Astrocyte (in vitro differentiated cells and primary cell): Measurements from ENCODE around the gene MST1. TPM values are rescaled to one million over a fixed set of nuclear protein-coding genes. Genes with fewer than 3 reads are reported as not detected.

ENCODE experiments used
- DNase-seq: peaks from one replicate; pipeline ENCODE4 v3.0.0-alpha.2; 2010; ENCODE audit warnings: low read depth
- FAIRE-seq: peaks from 2 replicates; lab custom pipeline; 2011; peaks lifted over from hg19 to GRCh38; lab: Jason Lieb, UNC
- H2AFZ ChIP-seq: 2 replicates; pipeline ENCODE4 v1.6.0; 2012; ENCODE audit warnings: low read depth, low read length, inconsistent platforms
- H3K27ac ChIP-seq: 2 replicates; pipeline ENCODE4 v1.5.1; 2011; ENCODE audit warnings: low read depth, low read length, inconsistent platforms
- H3K27me3 ChIP-seq: 2 replicates; pipeline ENCODE4 v1.6.0; 2011; ENCODE audit warnings: low read length, inconsistent platforms; ENCODE audit not compliant: insufficient read depth
- H3K36me3 ChIP-seq: 2 replicates; pipeline ENCODE4 v1.5.1; 2011; ENCODE audit warnings: low read length, inconsistent platforms; ENCODE audit not compliant: insufficient read depth
- H3K4me1 ChIP-seq: 2 replicates; pipeline ENCODE4 v1.5.1; 2011; ENCODE audit warnings: low read length, inconsistent platforms; ENCODE audit not compliant: insufficient read depth
- H3K4me2 ChIP-seq: 2 replicates; pipeline ENCODE4 v1.6.0; 2012; ENCODE audit warnings: low read length, inconsistent platforms
- H3K4me3 ChIP-seq: 2 replicates; pipeline ENCODE4 v1.5.1; 2011; ENCODE audit warnings: low read depth, mild to moderate bottlenecking, low read length, inconsistent platforms; ENCODE audit not compliant: insufficient read depth
- H3K79me2 ChIP-seq: 2 replicates; pipeline ENCODE4 v1.6.0; 2012; ENCODE audit warnings: mild to moderate bottlenecking, low read length, inconsistent platforms; ENCODE audit not compliant: insufficient read depth
- H3K9ac ChIP-seq: 2 replicates; pipeline ENCODE4 v1.6.0; 2012; ENCODE audit warnings: mild to moderate bottlenecking, low read length, inconsistent platforms
- H3K9me3 ChIP-seq: 2 replicates; pipeline ENCODE4 v1.5.1; 2012; ENCODE audit warnings: low read depth, mild to moderate bottlenecking, low read length, inconsistent platforms; ENCODE audit not compliant: insufficient read depth
- H4K20me1 ChIP-seq: 2 replicates; pipeline ENCODE4 v1.6.0; 2012; ENCODE audit warnings: low read length, inconsistent platforms; ENCODE audit not compliant: insufficient read depth
- H3K27ac Mint-ChIP-seq: one replicate; pipeline ENCODE4 v1.8.0; 2021; ENCODE audit warnings: mild to moderate bottlenecking, mixed read lengths; ENCODE audit not compliant: unreplicated experiment
- H3K27me3 Mint-ChIP-seq: one replicate; pipeline ENCODE4 v1.8.0; 2021; ENCODE audit warnings: low read depth, mixed read lengths; ENCODE audit not compliant: unreplicated experiment
- H3K36me3 Mint-ChIP-seq: one replicate; pipeline ENCODE4 v1.8.0; 2021; ENCODE audit warnings: low read depth, mixed read lengths; ENCODE audit not compliant: unreplicated experiment
- H3K4me1 Mint-ChIP-seq: one replicate; pipeline ENCODE4 v1.8.0; 2021; ENCODE audit warnings: low read depth, mixed read lengths; ENCODE audit not compliant: unreplicated experiment
- H3K4me3 Mint-ChIP-seq: one replicate; pipeline ENCODE4 v1.8.0; 2021; ENCODE audit warnings: mild to moderate bottlenecking, moderate library complexity, mixed read lengths; ENCODE audit not compliant: unreplicated experiment
- H3K9me3 Mint-ChIP-seq: one replicate; pipeline ENCODE4 v1.8.0; 2021; ENCODE audit warnings: mild to moderate bottlenecking, mixed read lengths; ENCODE audit not compliant: unreplicated experiment
- CTCF ChIP-seq: IDR thresholded peaks from 2 replicates; pipeline ENCODE4 v1.5.1; 2011; ENCODE audit warnings: low read depth, mild to moderate bottlenecking, inconsistent platforms, low read length, moderate library complexity; ENCODE audit not compliant: insufficient read depth
- EZH2 ChIP-seq: IDR thresholded peaks from 2 replicates; pipeline ENCODE4 v1.6.1; 2012; ENCODE audit warnings: mild to moderate bottlenecking, low read length, inconsistent platforms; ENCODE audit not compliant: insufficient read depth
- total RNA-seq: library from RNA; stranded (reverse); gene quantifications from 2 replicates; pipeline ENCODE4 v1.2.1, GENCODE V29; 2021

The MST1 gene
- total RNA-seq, 1 donor from 2014 or later: 9.3 TPM

GRCh38 chr3:49727154-49727923, 38.1 kb upstream of the MST1 start:
- Histone ChIP-seq H2AFZ (no peak overlapping the region), H3K79me2 (peaks cover 19% of the 10 kb centered on the region), H4K20me1 (peaks cover 7% of the 10 kb centered on the region), H3K4me3 (no peak overlapping the region), H3K27me3 (no peaks in the 10 kb centered on the region), H3K4me2 (no peak overlapping the region), H3K27ac (no peak overlapping the region), H3K4me1 (peaks cover 14% of the 10 kb centered on the region), H3K9me3 (no peaks in the 10 kb centered on the region), H3K9ac (no peak overlapping the region), H3K36me3 (peaks cover 19% of the 10 kb centered on the region)
- no peak overlapping the region for H3K27ac Mint-ChIP-seq
- peaks cover 7% of the 10 kb centered on the region for H3K36me3 Mint-ChIP-seq
- H3K9me3 Mint-ChIP-seq: no peaks in the 10 kb centered on the region
- peaks cover 5% of the 10 kb centered on the region for H3K4me1 Mint-ChIP-seq
- DNase-seq (no peak), FAIRE-seq (no peak)
- TF ChIP-seq EZH2 (no peak), CTCF (no peak)
- no peaks in the 10 kb centered on the region for H3K27me3 Mint-ChIP-seq
- no peak overlapping the region for H3K4me3 Mint-ChIP-seq

GRCh38 chr3:49725906-49726681, 36.8 kb upstream of the MST1 start:
- Histone ChIP-seq H3K27ac (no peak overlapping the region), H3K9ac (no peak overlapping the region), H3K4me3 (no peak overlapping the region), H4K20me1 (peaks cover 17% of the 10 kb centered on the region), H3K27me3 (no peaks in the 10 kb centered on the region), H3K9me3 (no peaks in the 10 kb centered on the region), H3K79me2 (peaks cover 30% of the 10 kb centered on the region), H2AFZ (no peak overlapping the region), H3K4me2 (no peak overlapping the region), H3K36me3 (peaks cover 13% of the 10 kb centered on the region), H3K4me1 (peaks cover 14% of the 10 kb centered on the region)
- H3K36me3 Mint-ChIP-seq: peaks cover 6% of the 10 kb centered on the region
- H3K4me1 Mint-ChIP-seq: peaks cover 7% of the 10 kb centered on the region
- H3K27me3 Mint-ChIP-seq: no peaks in the 10 kb centered on the region
- FAIRE-seq (no peak), DNase-seq (no peak)
- no peak for TF ChIP-seq EZH2
- no peak for TF ChIP-seq CTCF
- H3K4me3 Mint-ChIP-seq: no peak overlapping the region
- no peaks in the 10 kb centered on the region for H3K9me3 Mint-ChIP-seq
- H3K27ac Mint-ChIP-seq: peak overlapping the region; percentile 34
